Measurements from ENCODE around the gene TBX3.

Gene TBX3

DNA sequence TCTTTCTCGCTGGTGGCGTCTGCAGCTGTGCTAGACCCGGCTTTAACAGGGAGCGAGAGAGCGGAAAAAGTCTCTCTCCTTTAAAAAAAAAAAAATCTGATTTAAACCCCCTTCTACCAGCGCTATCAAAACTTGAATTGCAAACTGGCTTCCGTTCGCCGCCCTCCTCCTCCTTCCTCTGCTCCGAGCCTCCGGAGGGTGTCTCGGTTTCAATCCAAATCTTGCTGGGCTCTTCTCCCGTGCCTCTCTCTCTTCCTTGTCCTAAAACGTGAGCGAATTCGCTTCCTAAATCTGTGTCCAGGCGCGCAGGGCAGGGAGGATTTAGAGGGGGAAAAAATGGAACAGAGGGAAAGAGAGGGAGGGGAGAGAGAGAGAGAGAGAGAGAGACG is 272 bp downstream of the TBX3 start:
- no peaks in the 10 kb centered on the region for H3K9me3 ChIP-seq (ENCODE audit: control insufficient read depth, low read length)
- peak overlapping the region; percentile 42 for H3K4me3 ChIP-seq (ENCODE audit: insufficient read depth, low read depth, low read length, poor library complexity, severe bottlenecking)
- H3K36me3 ChIP-seq (ENCODE audit: control insufficient read depth, insufficient read depth, low read length) = no peaks in the 10 kb centered on the region
- peaks cover 18% of the 10 kb centered on the region for H3K4me1 ChIP-seq (ENCODE audit: control insufficient read depth, insufficient read depth, low read length, poor library complexity, severe bottlenecking)
- peaks cover 45% of the 10 kb centered on the region for H3K27me3 ChIP-seq (replicated peaks; ENCODE audit: control insufficient read depth, insufficient read depth, low read length, poor library complexity, severe bottlenecking)
- H3K27ac ChIP-seq (ENCODE audit: insufficient read depth, low read length, poor library complexity, severe bottlenecking) = no peak overlapping the region
- DNase-seq = no peak

DNA sequence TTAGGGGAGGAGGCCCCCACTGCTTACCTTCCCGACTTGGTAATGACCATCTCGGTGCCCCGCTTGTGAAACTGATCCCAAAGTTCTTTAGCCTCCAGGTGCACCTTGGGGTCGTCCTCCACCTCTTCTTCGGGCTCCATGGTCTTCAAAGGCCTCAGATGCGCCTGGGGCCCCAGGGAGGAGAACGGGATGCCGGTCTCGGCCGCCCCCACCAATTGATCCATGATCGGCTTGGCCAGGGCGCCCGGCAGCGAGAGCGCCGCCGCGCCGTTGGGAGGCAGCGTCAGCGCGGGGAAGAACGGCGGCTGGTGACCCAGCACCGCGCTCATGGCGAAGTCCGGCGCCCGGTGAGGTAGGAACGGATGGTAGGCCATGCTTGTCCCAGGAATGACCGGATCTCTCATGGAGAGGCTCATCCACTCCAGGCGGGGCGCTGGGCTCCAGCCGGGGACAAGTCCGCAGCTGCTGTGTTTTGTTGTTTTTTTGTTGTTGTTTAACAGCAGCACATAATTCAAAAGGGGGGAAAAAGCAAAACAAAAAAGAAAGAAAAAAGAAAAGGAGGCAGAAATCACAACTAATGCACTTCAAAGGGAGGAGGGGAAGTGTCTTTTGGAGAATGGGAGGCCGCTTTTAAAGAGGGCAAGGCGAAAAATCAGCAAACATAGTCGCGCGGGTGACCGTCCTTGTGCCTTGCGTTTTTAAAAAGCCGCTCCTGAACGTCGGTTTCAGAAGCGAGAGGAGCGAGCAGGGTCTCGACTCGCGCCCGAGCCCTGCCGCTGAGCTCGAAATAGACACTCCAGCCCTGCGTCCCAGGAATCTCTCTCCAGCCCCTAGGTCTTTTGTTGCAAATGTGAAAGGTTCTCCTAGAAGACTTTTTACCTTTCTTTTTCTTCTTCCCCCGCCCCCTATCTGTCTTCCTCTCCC is 928 bp downstream of the TBX3 start:
- H3K27ac ChIP-seq (ENCODE audit: insufficient read depth, low read length, poor library complexity, severe bottlenecking) = no peak overlapping the region
- no peaks in the 10 kb centered on the region for H3K9me3 ChIP-seq (ENCODE audit: control insufficient read depth, low read length)
- H3K4me1 ChIP-seq (ENCODE audit: control insufficient read depth, insufficient read depth, low read length, poor library complexity, severe bottlenecking) = peaks cover 18% of the 10 kb centered on the region
- DNase-seq = no peak
- H3K36me3 ChIP-seq (ENCODE audit: control insufficient read depth, insufficient read depth, low read length) = no peaks in the 10 kb centered on the region
- peak overlapping the region; percentile 42 for H3K4me3 ChIP-seq (ENCODE audit: insufficient read depth, low read depth, low read length, poor library complexity, severe bottlenecking)
- peaks cover 40% of the 10 kb centered on the region for H3K27me3 ChIP-seq (replicated peaks; ENCODE audit: control insufficient read depth, insufficient read depth, low read length, poor library complexity, severe bottlenecking)

DNA sequence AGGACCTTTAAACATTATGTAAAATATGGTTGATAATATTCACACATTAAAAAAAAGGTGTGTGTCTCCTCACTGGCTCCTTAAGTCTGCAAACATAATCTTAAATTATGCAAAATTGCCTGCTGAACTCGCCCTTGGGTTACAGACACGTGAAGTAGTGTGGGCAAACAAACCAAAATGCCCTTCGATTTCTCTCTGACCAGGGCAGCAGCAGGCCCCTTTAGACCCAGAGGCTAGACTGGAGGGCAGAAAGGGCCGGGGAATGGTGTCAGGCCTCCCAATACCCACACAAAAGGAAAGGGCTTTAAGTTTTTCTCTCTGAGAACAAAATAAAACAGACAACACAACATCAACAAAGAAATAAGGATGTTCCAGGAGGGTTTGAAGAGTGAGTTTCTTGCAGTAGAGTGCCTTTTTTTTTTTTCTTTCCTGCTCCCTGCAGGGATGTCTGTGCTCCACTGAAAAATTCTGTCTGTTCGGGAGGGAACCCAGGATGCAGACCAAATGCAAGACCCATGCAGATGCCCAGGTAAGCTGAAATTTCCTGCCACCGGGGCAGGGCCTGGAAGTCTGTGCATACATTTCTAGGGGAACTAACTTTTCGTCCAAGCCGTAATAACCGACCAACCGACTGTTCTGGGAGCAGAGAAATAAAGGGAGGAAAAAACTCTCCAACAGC is 1.7 kb downstream of the TBX3 start:
- H3K27me3 ChIP-seq (replicated peaks; ENCODE audit: control insufficient read depth, insufficient read depth, low read length, poor library complexity, severe bottlenecking) = peaks cover 37% of the 10 kb centered on the region
- H3K4me3 ChIP-seq (ENCODE audit: insufficient read depth, low read depth, low read length, poor library complexity, severe bottlenecking) = no peak overlapping the region
- H3K9me3 ChIP-seq (ENCODE audit: control insufficient read depth, low read length) = no peaks in the 10 kb centered on the region
- no peak for DNase-seq
- H3K36me3 ChIP-seq (ENCODE audit: control insufficient read depth, insufficient read depth, low read length) = no peaks in the 10 kb centered on the region
- no peak overlapping the region for H3K27ac ChIP-seq (ENCODE audit: insufficient read depth, low read length, poor library complexity, severe bottlenecking)
- peaks cover 18% of the 10 kb centered on the region for H3K4me1 ChIP-seq (ENCODE audit: control insufficient read depth, insufficient read depth, low read length, poor library complexity, severe bottlenecking)

DNA sequence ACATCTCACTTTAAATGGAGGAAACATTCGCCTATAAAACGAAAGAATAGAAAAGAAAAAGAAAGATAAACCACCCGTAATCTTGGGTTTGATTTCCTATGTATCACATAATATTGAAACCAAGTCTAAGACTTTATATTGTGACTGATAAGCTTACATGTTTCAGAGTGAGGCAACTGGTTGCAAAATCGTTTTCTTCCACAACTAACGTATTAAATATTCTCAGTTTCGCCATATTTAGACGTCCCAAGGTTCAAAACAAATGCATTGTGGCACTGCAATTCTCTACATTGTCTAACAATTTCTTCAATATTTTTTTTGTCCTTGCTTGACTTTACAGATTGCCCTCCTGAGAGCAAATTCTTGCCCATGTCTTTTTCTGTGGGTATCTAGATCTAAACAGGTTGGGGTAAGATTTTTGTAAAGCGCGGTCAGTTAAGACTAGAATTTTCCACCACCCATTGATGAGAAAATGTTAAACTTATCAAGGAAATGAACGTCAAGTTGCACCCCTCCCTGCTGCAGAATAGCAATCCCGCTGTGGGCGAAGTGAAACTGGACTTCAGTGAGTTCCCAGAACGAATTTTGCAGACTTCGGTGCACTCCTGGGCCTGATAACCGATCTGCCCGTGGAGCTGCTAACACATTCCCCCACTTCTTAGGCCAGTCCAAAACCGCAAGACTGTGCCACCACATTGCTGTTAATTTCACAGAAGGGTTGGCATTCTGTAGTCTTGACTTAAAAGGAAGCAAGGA is 2.7 kb downstream of the TBX3 start:
- no peak overlapping the region for H3K4me3 ChIP-seq (ENCODE audit: insufficient read depth, low read depth, low read length, poor library complexity, severe bottlenecking)
- no peak for DNase-seq
- no peaks in the 10 kb centered on the region for H3K9me3 ChIP-seq (ENCODE audit: control insufficient read depth, low read length)
- peaks cover 30% of the 10 kb centered on the region for H3K27me3 ChIP-seq (replicated peaks; ENCODE audit: control insufficient read depth, insufficient read depth, low read length, poor library complexity, severe bottlenecking)
- H3K27ac ChIP-seq (ENCODE audit: insufficient read depth, low read length, poor library complexity, severe bottlenecking) = no peak overlapping the region
- H3K36me3 ChIP-seq (ENCODE audit: control insufficient read depth, insufficient read depth, low read length) = no peaks in the 10 kb centered on the region
- peaks cover 18% of the 10 kb centered on the region for H3K4me1 ChIP-seq (ENCODE audit: control insufficient read depth, insufficient read depth, low read length, poor library complexity, severe bottlenecking)

DNA sequence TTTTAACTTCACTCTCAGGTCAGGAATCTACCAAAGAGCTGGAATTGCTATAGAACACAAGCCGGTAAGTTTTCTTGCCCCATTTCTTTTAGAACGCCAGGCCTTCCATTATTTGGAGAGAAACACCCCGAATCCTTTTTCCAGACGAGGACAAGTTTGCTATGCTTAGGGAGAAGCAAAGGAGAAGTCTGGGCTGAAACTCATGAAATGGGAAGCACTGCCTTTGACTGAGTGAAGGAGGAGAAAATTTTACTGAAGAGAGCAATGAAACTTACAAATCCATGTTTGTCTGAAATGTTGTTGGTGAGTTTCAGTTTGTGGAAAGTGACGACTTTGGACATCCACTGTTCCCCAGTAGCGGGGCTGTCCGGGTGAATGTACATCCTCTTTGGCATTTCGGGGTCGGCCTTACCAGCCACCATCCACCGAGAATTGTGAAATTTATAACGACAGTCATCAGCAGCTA is 3.3 kb downstream of the TBX3 start:
- H3K4me3 ChIP-seq (ENCODE audit: insufficient read depth, low read depth, low read length, poor library complexity, severe bottlenecking) = no peak overlapping the region
- H3K4me1 ChIP-seq (ENCODE audit: control insufficient read depth, insufficient read depth, low read length, poor library complexity, severe bottlenecking) = peaks cover 18% of the 10 kb centered on the region
- no peak for DNase-seq

DNA sequence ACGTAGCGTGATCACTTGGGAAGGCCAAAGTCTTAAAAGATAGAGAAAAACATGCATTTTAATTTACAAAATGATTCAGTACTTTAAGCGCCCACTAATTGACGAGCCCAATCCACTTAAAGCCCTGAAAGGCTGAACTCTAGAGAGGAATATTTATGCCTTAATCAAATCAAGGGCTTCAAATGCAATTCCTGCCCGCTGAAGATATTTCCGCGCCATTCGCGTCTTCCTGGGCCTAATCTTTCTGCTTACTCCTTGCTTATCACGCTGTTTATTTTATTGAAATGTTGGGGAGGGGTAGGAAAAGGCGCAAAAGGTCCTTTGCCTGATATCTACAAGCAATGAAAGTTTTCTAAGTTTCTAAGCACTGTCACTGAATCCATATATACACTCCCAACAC is 4.0 kb downstream of the TBX3 start:
- no peaks in the 10 kb centered on the region for H3K9me3 ChIP-seq (ENCODE audit: control insufficient read depth, low read length)
- no peak for DNase-seq
- H3K4me1 ChIP-seq (ENCODE audit: control insufficient read depth, insufficient read depth, low read length, poor library complexity, severe bottlenecking) = peaks cover 13% of the 10 kb centered on the region
- H3K4me3 ChIP-seq (ENCODE audit: insufficient read depth, low read depth, low read length, poor library complexity, severe bottlenecking) = no peak overlapping the region
- peaks cover 18% of the 10 kb centered on the region for H3K27me3 ChIP-seq (replicated peaks; ENCODE audit: control insufficient read depth, insufficient read depth, low read length, poor library complexity, severe bottlenecking)
- H3K36me3 ChIP-seq (ENCODE audit: control insufficient read depth, insufficient read depth, low read length) = no peaks in the 10 kb centered on the region
- H3K27ac ChIP-seq (ENCODE audit: insufficient read depth, low read length, poor library complexity, severe bottlenecking) = no peak overlapping the region

More for the DNA sequence above, 3.3 kb downstream of the TBX3 start:
- H3K9me3 ChIP-seq (ENCODE audit: control insufficient read depth, low read length) = no peaks in the 10 kb centered on the region
- peaks cover 24% of the 10 kb centered on the region for H3K27me3 ChIP-seq (replicated peaks; ENCODE audit: control insufficient read depth, insufficient read depth, low read length, poor library complexity, severe bottlenecking)
- H3K36me3 ChIP-seq (ENCODE audit: control insufficient read depth, insufficient read depth, low read length) = no peaks in the 10 kb centered on the region
- no peak overlapping the region for H3K27ac ChIP-seq (ENCODE audit: insufficient read depth, low read length, poor library complexity, severe bottlenecking)

DNA sequence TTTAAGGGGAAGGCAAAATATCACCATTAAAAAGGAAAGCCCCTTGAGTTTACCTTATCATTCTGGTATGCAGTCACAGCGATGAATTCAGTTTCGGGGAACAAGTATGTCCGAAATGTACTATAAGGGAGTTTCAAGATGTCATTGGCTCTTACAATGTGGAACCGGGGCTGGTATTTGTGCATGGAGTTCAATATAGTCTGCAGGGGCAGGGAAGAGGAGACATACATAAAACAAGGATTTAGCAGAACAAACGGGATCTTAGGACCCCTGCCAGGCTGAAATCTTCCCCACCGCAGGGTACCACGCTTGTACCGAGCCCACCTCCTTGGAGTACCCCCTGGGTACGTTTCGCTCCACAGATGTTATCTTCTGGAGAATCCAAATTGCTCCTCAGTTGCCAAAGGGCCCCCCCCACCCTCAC is 4.5 kb downstream of the TBX3 start:
- Histone ChIP-seq H3K9me3 (ENCODE audit: control insufficient read depth, low read length) (no peaks in the 10 kb centered on the region), H3K27me3 (replicated peaks; ENCODE audit: control insufficient read depth, insufficient read depth, low read length, poor library complexity, severe bottlenecking) (peaks cover 18% of the 10 kb centered on the region), H3K4me3 (ENCODE audit: insufficient read depth, low read depth, low read length, poor library complexity, severe bottlenecking) (no peak overlapping the region), H3K36me3 (ENCODE audit: control insufficient read depth, insufficient read depth, low read length) (no peaks in the 10 kb centered on the region), H3K4me1 (ENCODE audit: control insufficient read depth, insufficient read depth, low read length, poor library complexity, severe bottlenecking) (peaks cover 11% of the 10 kb centered on the region), H3K27ac (ENCODE audit: insufficient read depth, low read length, poor library complexity, severe bottlenecking) (no peak overlapping the region)
- DNase-seq = no peak

DNA sequence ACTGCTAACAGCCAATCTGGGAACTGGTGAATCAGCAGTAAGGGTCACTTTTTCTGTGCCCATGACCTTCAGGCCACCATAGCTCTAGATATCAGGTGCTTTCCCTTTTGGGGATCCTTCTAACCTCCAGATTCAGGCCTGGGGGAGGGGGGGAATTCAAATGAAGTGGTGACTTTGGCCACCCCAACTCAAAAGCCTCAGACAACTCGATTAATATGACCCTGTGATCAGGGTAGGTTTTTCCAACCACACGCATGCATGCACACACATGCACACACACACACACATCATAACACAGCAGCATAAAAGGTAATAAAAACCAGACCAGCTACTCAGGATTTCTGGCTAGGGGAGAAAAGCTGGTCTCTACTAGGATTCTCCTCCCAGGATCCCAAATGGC is 5.3 kb downstream of the TBX3 start:
- no peak for DNase-seq
- Histone ChIP-seq H3K27me3 (replicated peaks; ENCODE audit: control insufficient read depth, insufficient read depth, low read length, poor library complexity, severe bottlenecking) (peaks cover 18% of the 10 kb centered on the region), H3K36me3 (ENCODE audit: control insufficient read depth, insufficient read depth, low read length) (no peaks in the 10 kb centered on the region), H3K4me3 (ENCODE audit: insufficient read depth, low read depth, low read length, poor library complexity, severe bottlenecking) (no peak overlapping the region), H3K9me3 (ENCODE audit: control insufficient read depth, low read length) (no peaks in the 10 kb centered on the region), H3K4me1 (ENCODE audit: control insufficient read depth, insufficient read depth, low read length, poor library complexity, severe bottlenecking) (peaks cover 11% of the 10 kb centered on the region), H3K27ac (ENCODE audit: insufficient read depth, low read length, poor library complexity, severe bottlenecking) (no peak overlapping the region)

DNA sequence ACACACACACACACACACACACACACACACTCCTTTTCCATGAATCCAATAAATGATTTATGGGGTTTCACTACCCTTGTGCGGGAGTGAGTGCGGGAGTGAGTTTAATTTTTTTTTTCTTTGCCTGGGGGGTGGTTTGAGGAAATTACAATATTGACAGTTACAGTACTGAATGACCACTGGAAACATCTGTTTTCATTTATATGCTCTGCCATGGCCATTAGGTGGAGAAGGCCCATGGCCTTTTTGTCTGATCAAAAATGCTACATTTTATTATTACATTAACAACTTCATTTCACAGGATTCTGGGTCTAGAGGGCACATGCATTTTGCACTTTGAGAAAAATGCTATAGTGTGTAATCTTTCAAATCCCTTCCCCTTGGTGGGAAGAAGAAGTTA is 5.9 kb downstream of the TBX3 start:
- Histone ChIP-seq H3K9me3 (ENCODE audit: control insufficient read depth, low read length) (no peaks in the 10 kb centered on the region), H3K27ac (ENCODE audit: insufficient read depth, low read length, poor library complexity, severe bottlenecking) (no peak overlapping the region), H3K36me3 (ENCODE audit: control insufficient read depth, insufficient read depth, low read length) (no peaks in the 10 kb centered on the region), H3K27me3 (replicated peaks; ENCODE audit: control insufficient read depth, insufficient read depth, low read length, poor library complexity, severe bottlenecking) (peaks cover 12% of the 10 kb centered on the region), H3K4me3 (ENCODE audit: insufficient read depth, low read depth, low read length, poor library complexity, severe bottlenecking) (no peak overlapping the region), H3K4me1 (ENCODE audit: control insufficient read depth, insufficient read depth, low read length, poor library complexity, severe bottlenecking) (peaks cover 4% of the 10 kb centered on the region)
- DNase-seq = no peak

Measured in effector memory CD4-positive, alpha-beta T cell (primary cell).